NB4 (cell line): ENCODE results near the gene CCDC71L.

Source experiments
- DNase-seq: peaks from one replicate; pipeline ENCODE4 v3.0.0; 2010; ENCODE audit warnings: low read depth
- H3K4me3 ChIP-seq: one replicate; pipeline ENCODE4 v1.5.1; 2011; ENCODE audit warnings: mild to moderate bottlenecking, low read depth, low read length, moderate library complexity
- CTCF ChIP-seq: IDR thresholded peaks from one replicate; pipeline ENCODE4 v1.5.1; 2012; ENCODE audit warnings: low read depth, low read length
- MAX ChIP-seq: IDR thresholded peaks from 2 replicates; pipeline ENCODE4 v1.6.1; 2011; ENCODE audit warnings: low read depth, low read length
- MYC ChIP-seq: IDR thresholded peaks from 2 replicates; pipeline ENCODE4 v1.6.1; 2011; ENCODE audit warnings: low read depth, low read length
- POLR2A ChIP-seq: IDR thresholded peaks from 2 replicates; pipeline ENCODE4 v1.6.1; 2011; ENCODE audit warnings: mild to moderate bottlenecking; ENCODE audit not compliant: insufficient read length; ENCODE audit errors: extremely low read depth

Gene CCDC71L

GRCh38 chr7:106652092-106652491 lies 8.9 kb downstream of the CCDC71L start:
- TF ChIP-seq CTCF (no peak), MYC (no peak)
- no peak overlapping the region for H3K4me3 ChIP-seq
- no peak for DNase-seq

- H3K4me3 ChIP-seq = no peak overlapping the region
- DNase-seq = no peak
- no peak for TF ChIP-seq POLR2A
- no peak for TF ChIP-seq CTCF
- TF ChIP-seq MYC = no peak
- no peak for TF ChIP-seq MAX
Measured at GRCh38 chr7:106646256-106646655, 14.7 kb downstream of the CCDC71L start.

- no peak overlapping the region for H3K4me3 ChIP-seq
- DNase-seq = peak; percentile 70
- TF ChIP-seq MYC = no peak
- no peak for TF ChIP-seq POLR2A
- TF ChIP-seq CTCF = no peak
- no peak for TF ChIP-seq MAX
Measured at GRCh38 chr7:106644999-106645398, 16.0 kb downstream of the CCDC71L start.

GRCh38 chr7:106643216-106644000 lies 17.6 kb downstream of the CCDC71L start:
- no peak for TF ChIP-seq POLR2A
- DNase-seq = no peak
- no peak overlapping the region for H3K4me3 ChIP-seq

GRCh38 chr7:106641416-106641815 lies 19.5 kb downstream of the CCDC71L start:
- H3K4me3 ChIP-seq = no peak overlapping the region
- TF ChIP-seq MAX (no peak), CTCF (no peak), MYC (no peak), POLR2A (no peak)
- no peak for DNase-seq

GRCh38 chr7:106640368-106641141 lies 20.4 kb downstream of the CCDC71L start:
- TF ChIP-seq MAX (no peak), MYC (no peak), POLR2A (no peak), CTCF (no peak)
- no peak for DNase-seq
- H3K4me3 ChIP-seq = no peak overlapping the region
